HepG2 (cell line): ENCODE results near the gene RUVBL2. TPM values are rescaled to one million over a fixed set of nuclear protein-coding genes. Genes with fewer than 3 reads are reported as not detected.
A peak's percentile ranks its signal among the peaks of the same experiment; 100 is the strongest.

ENCODE experiments used
- ARHGAP35 ChIP-seq: sonication (generic); formaldehyde crosslinking; IDR thresholded peaks from 2 replicates; pipeline ENCODE4 v1.9.0; 2022; ENCODE audit warnings: mild to moderate bottlenecking, inconsistent platforms, moderate library complexity, missing genetic modification reagents, borderline replicate concordance
- BORCS8-MEF2B ChIP-seq: sonication (generic); formaldehyde crosslinking; IDR thresholded peaks from 2 replicates; pipeline ENCODE4 v1.8.0; 2022; ENCODE audit warnings: mild to moderate bottlenecking, missing genetic modification reagents
- CCDC6 ChIP-seq: sonication (generic); formaldehyde crosslinking; IDR thresholded peaks from 2 replicates; pipeline ENCODE4 v1.8.1; 2022; ENCODE audit warnings: mild to moderate bottlenecking, missing genetic modification reagents, moderate library complexity
- EED ChIP-seq: sonication (generic); formaldehyde crosslinking; IDR thresholded peaks from 2 replicates; pipeline ENCODE4 v1.5.0; 2020; ENCODE audit warnings: mild to moderate bottlenecking, missing genetic modification reagents
- FOSL2 ChIP-seq: sonication (generic); formaldehyde crosslinking; IDR thresholded peaks from 2 replicates; pipeline ENCODE4 v1.4.0; 2020; ENCODE audit warnings: missing genetic modification reagents
- GATAD2A ChIP-seq: IDR thresholded peaks from 2 replicates; pipeline ENCODE4 v1.6.1; 2016
- GTF3A ChIP-seq: sonication (generic); formaldehyde crosslinking; conservative IDR thresholded peaks from 2 replicates; pipeline ENCODE4 v1.4.0; 2020; ENCODE audit warnings: mild to moderate bottlenecking, missing genetic modification reagents
- JUN ChIP-seq: sonication (generic); formaldehyde crosslinking; IDR thresholded peaks from 2 replicates; pipeline ENCODE4 v1.4.0; 2020; ENCODE audit warnings: mild to moderate bottlenecking, missing genetic modification reagents
- MED8 ChIP-seq: sonication (generic); formaldehyde crosslinking; IDR thresholded peaks from 2 replicates; pipeline ENCODE4 v1.8.1; 2023; ENCODE audit warnings: mild to moderate bottlenecking, missing genetic modification reagents; ENCODE audit not compliant: insufficient replicate concordance
- MIER3 ChIP-seq: IDR thresholded peaks from 2 replicates; pipeline ENCODE4 v1.6.1; 2016; ENCODE audit warnings: missing compliant biosample characterization, borderline replicate concordance
- NBN ChIP-seq: fragments of 450-650 bp; conservative IDR thresholded peaks from 2 replicates; pipeline ENCODE4 v1.6.1; 2017
- RCOR2 ChIP-seq: IDR thresholded peaks from 2 replicates; pipeline ENCODE4 v1.6.1; 2016; ENCODE audit warnings: missing biosample characterization, missing genetic modification reagents
- SIN3A ChIP-seq: IDR thresholded peaks from 2 replicates; pipeline ENCODE4 v1.6.1; 2011; ENCODE audit warnings: low read depth, mild to moderate bottlenecking, control low read depth, low read length, borderline replicate concordance
- SMAD3 ChIP-seq: sonication (generic); formaldehyde crosslinking; IDR thresholded peaks from 2 replicates; pipeline ENCODE4 v1.4.0; 2020; ENCODE audit warnings: missing genetic modification reagents
- SMARCE1 ChIP-seq: fragments of 450-650 bp; IDR thresholded peaks from 2 replicates; pipeline ENCODE4 v1.6.1; 2017; ENCODE audit warnings: borderline replicate concordance
- SMC3 ChIP-seq: IDR thresholded peaks from 2 replicates; pipeline ENCODE4 v1.6.1; 2011; ENCODE audit warnings: low read length, improper control_type of control experiment
- SOX5 ChIP-seq: IDR thresholded peaks from 2 replicates; pipeline ENCODE4 v1.6.1; 2016; ENCODE audit warnings: borderline replicate concordance
- ZBTB42 ChIP-seq: sonication (generic); formaldehyde crosslinking; IDR thresholded peaks from 2 replicates; pipeline ENCODE4 v1.5.0; 2020; ENCODE audit warnings: mild to moderate bottlenecking, missing genetic modification reagents
- ZFYVE20 ChIP-seq: sonication (generic); formaldehyde crosslinking; IDR thresholded peaks from 2 replicates; pipeline ENCODE4 v1.8.0; 2023; ENCODE audit warnings: low read depth, mild to moderate bottlenecking, moderate library complexity, missing genetic modification reagents, borderline replicate concordance
- ZNF121 ChIP-seq: sonication (generic); formaldehyde crosslinking; IDR thresholded peaks from 2 replicates; pipeline ENCODE4 v1.5.0; 2020; ENCODE audit warnings: mild to moderate bottlenecking, missing genetic modification reagents
- ZNF616 ChIP-seq: sonication (generic); formaldehyde crosslinking; IDR thresholded peaks from 2 replicates; pipeline ENCODE4 v1.5.0; 2020; ENCODE audit warnings: low read depth, mild to moderate bottlenecking, missing genetic modification reagents
- ZNF773 ChIP-seq: sonication (generic); formaldehyde crosslinking; IDR thresholded peaks from 2 replicates; pipeline ENCODE4 v1.4.0; 2020; ENCODE audit warnings: missing genetic modification reagents, borderline replicate concordance
- ZNF891 ChIP-seq: sonication (generic); formaldehyde crosslinking; IDR thresholded peaks from 2 replicates; pipeline ENCODE4 v1.5.0; 2020; ENCODE audit warnings: mild to moderate bottlenecking, missing genetic modification reagents
- polyA plus RNA-seq, 8 experiments: library from polyadenylated mRNA; depleted of rRNA in 3 of 8; stranded (reverse) in 7 of 8; unstranded in 1 of 8; fragments of >200 nt; fragmentation: Illumina TruSeq in 4 of 8; extraction: Trizol in 4 of 8; gene quantifications; 2 replicates each; pipeline versions ENCODE4 v1.2.1 to v1.2.3, GENCODE V29; 2011 to 2016; ENCODE audit warnings: low read depth in 4 of 8, missing spikeins in 1 of 8, mixed read lengths in 1 of 8; ENCODE audit not compliant: insufficient read depth in 1 of 8
- total RNA-seq, 5 experiments: library from RNA; depleted of rRNA; stranded (reverse); fragments of >200 nt; fragmentation: Illumina TruSeq; extraction: Trizol; gene quantifications; 2 replicates each; pipeline ENCODE4 v1.2.3, GENCODE V29; 2016; ENCODE audit warnings: low read depth in 1 of 5
- TF ChIP-seq, protein P1 (sequence below): sonication (generic); formaldehyde crosslinking; conservative IDR thresholded peaks from 2 replicates; pipeline ENCODE4 v1.8.0; 2022; ENCODE audit warnings: mild to moderate bottlenecking, moderate library complexity, missing genetic modification reagents
- TF ChIP-seq, protein P2 (sequence below): sonication (generic); formaldehyde crosslinking; IDR thresholded peaks from 2 replicates; pipeline ENCODE4 v1.8.0; 2022; ENCODE audit warnings: mild to moderate bottlenecking, missing genetic modification reagents, borderline replicate concordance
- TF ChIP-seq, protein P3 (sequence below): sonication (generic); IDR thresholded peaks from 2 replicates; pipeline ENCODE4 v1.6.1; 2016; ENCODE audit warnings: low read depth, borderline replicate concordance
- TF ChIP-seq, protein P4 (sequence below): IDR thresholded peaks from 2 replicates; pipeline ENCODE4 v1.6.1; 2016; ENCODE audit warnings: low read depth, borderline replicate concordance

The RUVBL2 gene
- total and polyA plus RNA-seq, 2 of the 13 experiments (the other 11 are each of a cell fraction or from before 2014, with no cell fraction given), result 120 to 122 TPM

DNA sequence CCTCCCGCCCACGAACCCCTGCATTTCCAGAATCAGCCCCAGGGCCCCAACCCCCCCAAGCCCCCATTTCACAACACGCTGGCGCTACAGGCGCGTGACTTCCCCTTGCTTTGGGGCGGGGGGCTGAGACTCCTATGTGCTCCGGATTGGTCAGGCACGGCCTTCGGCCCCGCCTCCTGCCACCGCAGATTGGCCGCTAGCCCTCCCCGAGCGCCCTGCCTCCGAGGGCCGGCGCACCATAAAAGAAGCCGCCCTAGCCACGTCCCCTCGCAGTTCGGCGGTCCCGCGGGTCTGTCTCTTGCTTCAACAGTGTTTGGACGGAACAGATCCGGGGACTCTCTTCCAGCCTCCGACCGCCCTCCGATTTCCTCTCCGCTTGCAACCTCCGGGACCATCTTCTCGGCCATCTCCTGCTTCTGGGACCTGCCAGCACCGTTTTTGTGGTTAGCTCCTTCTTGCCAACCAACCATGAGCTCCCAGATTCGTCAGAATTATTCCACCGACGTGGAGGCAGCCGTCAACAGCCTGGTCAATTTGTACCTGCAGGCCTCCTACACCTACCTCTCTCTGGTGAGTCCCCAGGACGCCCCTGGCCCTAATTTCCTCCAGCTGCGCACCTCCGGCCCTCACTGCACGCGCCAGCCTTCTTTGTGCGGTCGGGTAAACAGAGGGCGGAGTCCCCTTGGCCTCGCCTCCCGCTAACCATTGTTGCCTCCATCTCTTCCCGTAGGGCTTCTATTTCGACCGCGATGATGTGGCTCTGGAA lies 28.5 kb upstream of the RUVBL2 start, which contains the start of gene FTL (continued):
- TF ChIP-seq, protein P1, sequence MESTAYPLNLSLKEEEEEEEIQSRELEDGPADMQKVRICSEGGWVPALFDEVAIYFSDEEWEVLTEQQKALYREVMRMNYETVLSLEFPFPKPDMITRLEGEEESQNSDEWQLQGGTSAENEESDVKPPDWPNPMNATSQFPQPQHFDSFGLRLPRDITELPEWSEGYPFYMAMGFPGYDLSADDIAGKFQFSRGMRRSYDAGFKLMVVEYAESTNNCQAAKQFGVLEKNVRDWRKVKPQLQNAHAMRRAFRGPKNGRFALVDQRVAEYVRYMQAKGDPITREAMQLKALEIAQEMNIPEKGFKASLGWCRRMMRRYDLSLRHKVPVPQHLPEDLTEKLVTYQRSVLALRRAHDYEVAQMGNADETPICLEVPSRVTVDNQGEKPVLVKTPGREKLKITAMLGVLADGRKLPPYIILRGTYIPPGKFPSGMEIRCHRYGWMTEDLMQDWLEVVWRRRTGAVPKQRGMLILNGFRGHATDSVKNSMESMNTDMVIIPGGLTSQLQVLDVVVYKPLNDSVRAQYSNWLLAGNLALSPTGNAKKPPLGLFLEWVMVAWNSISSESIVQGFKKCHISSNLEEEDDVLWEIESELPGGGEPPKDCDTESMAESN (CRISPR knock-in tag), result peak; percentile 52
- TF ChIP-seq ZBTB42 (CRISPR knock-in tag) (0 out of 2 replicates have a peak, but pooled peaks have one; percentile 55), MED8 (CRISPR knock-in tag) (peak; percentile 92), SMAD3 (peak; percentile 71), SMARCE1 (no peak), NBN (no peak), ARHGAP35 (CRISPR knock-in tag) (no peak), ZNF891 (CRISPR knock-in tag) (peak; percentile 46), EED (CRISPR knock-in tag) (peak; percentile 31; the same call in 1 of the 2 replicates), SOX5 (CRISPR knock-in tag) (0 out of 2 replicates have a peak, but pooled peaks have one; percentile 25), SIN3A (peak; percentile 94), ZNF121 (CRISPR knock-in tag) (no peak), ZNF616 (CRISPR knock-in tag) (no peak), MIER3 (CRISPR knock-in tag) (peak; percentile 70; the same call in 1 of the 2 replicates), FOSL2 (CRISPR knock-in tag) (peak; percentile 52), BORCS8-MEF2B (peak; percentile 82; the same call in 1 of the 2 replicates), ZFYVE20 (CRISPR knock-in tag) (no peak), GATAD2A (CRISPR knock-in tag) (peak; percentile 54), RCOR2 (CRISPR knock-in tag) (no peak), JUN (CRISPR knock-in tag) (peak; percentile 24; the same call in 1 of the 2 replicates), GTF3A (CRISPR knock-in tag) (0 out of 2 replicates have a peak, but pooled peaks have one; percentile 63), CCDC6 (CRISPR knock-in tag) (peak; percentile 80), SMC3 (no peak), ZNF773 (CRISPR knock-in tag) (peak; percentile 96)
- TF ChIP-seq, protein P2, sequence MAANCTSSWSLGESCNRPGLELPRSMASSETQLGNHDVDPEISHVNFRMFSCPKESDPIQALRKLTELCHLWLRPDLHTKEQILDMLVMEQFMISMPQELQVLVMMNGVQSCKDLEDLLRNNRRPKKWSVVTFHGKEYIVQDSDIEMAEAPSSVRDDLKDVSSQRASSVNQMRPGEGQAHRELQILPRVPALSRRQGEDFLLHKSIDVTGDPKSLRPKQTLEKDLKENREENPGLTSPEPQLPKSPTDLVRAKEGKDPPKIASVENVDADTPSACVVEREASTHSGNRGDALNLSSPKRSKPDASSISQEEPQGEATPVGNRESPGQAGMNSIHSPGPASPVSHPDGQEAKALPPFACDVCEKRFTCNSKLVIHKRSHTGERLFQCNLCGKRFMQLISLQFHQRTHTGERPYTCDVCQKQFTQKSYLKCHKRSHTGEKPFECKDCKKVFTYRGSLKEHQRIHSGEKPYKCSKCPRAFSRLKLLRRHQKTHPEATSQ (CRISPR knock-in tag), result peak; percentile 44; the same call in 1 of the 2 replicates
- TF ChIP-seq, protein P3, sequence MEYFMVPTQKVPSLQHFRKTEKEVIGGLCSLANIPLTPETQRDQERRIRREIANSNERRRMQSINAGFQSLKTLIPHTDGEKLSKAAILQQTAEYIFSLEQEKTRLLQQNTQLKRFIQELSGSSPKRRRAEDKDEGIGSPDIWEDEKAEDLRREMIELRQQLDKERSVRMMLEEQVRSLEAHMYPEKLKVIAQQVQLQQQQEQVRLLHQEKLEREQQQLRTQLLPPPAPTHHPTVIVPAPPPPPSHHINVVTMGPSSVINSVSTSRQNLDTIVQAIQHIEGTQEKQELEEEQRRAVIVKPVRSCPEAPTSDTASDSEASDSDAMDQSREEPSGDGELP, result peak; percentile 16; the same call in 1 of the 2 replicates
- TF ChIP-seq, protein P4, sequence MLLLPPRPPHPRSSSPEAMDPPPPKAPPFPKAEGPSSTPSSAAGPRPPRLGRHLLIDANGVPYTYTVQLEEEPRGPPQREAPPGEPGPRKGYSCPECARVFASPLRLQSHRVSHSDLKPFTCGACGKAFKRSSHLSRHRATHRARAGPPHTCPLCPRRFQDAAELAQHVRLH (CRISPR knock-in tag), result peak; percentile 95
